Loucy (cell line): Measurements from ENCODE around the gene RRP1.

ENCODE experiments used
- EZH2phosphoT487 ChIP-seq: fragments of 200-600 bp; IDR thresholded peaks from 2 replicates; pipeline ENCODE4 v1.6.1; 2018; ENCODE audit warnings: antibody characterized with exemption, mild to moderate bottlenecking, moderate library complexity, borderline replicate concordance
- TF ChIP-seq, protein P1 (sequence below): fragments of 200-600 bp; sonication (generic); conservative IDR thresholded peaks from 2 replicates; pipeline ENCODE4 v1.5.1; 2014; ENCODE audit warnings: mild to moderate bottlenecking, antibody characterized with exemption, low read length

DNA sequence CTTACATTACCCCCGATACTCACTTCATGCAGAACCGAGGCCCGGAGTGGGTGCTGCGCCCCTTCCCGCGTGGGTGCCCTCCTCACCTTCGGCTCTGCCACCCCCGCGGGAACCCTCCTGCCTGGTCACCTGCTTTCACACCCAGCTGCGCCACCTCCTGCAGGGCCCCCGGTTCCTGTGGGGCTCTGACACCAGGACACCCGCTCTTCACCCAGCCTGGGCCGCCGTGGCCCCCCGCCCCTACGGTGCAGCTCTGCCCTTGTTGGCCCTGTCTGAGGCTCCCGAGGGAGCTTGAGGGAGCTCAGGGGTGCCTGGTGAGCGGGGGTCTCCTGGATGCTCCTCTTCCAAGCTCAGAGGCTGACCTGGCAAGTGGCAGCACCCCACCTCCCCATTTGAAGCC lies 19.0 kb downstream of the RRP1 start:
- no peak for TF ChIP-seq EZH2phosphoT487
- TF ChIP-seq, protein P1, sequence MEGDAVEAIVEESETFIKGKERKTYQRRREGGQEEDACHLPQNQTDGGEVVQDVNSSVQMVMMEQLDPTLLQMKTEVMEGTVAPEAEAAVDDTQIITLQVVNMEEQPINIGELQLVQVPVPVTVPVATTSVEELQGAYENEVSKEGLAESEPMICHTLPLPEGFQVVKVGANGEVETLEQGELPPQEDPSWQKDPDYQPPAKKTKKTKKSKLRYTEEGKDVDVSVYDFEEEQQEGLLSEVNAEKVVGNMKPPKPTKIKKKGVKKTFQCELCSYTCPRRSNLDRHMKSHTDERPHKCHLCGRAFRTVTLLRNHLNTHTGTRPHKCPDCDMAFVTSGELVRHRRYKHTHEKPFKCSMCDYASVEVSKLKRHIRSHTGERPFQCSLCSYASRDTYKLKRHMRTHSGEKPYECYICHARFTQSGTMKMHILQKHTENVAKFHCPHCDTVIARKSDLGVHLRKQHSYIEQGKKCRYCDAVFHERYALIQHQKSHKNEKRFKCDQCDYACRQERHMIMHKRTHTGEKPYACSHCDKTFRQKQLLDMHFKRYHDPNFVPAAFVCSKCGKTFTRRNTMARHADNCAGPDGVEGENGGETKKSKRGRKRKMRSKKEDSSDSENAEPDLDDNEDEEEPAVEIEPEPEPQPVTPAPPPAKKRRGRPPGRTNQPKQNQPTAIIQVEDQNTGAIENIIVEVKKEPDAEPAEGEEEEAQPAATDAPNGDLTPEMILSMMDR = no peak
